K562 (cell line): ENCODE data around the gene DLGAP3. TPM values are rescaled to one million over a fixed set of nuclear protein-coding genes. Genes with fewer than 3 reads are reported as not detected.

ENCODE experiments used
- AFF4 ChIP-seq: sonication (generic); formaldehyde crosslinking; IDR thresholded peaks from 2 replicates; pipeline ENCODE4 v1.8.0; 2023; ENCODE audit warnings: mild to moderate bottlenecking, missing genetic modification reagents
- CREB3 ChIP-seq: fragments of 450-650 bp; conservative IDR thresholded peaks from 2 replicates; pipeline ENCODE4 v1.6.1; 2016; ENCODE audit warnings: missing genetic modification characterization, low read depth, mild to moderate bottlenecking, missing compliant biosample characterization, moderate library complexity
- ESRRB ChIP-seq: fragments of 250-450 bp; sonication (Bioruptor Pico); IDR thresholded peaks from 2 replicates; pipeline ENCODE4 v1.5.0; 2020; ENCODE audit warnings: mild to moderate bottlenecking, moderate library complexity, borderline replicate concordance
- FOXA1 ChIP-seq: fragments of 450-650 bp; IDR thresholded peaks from 2 replicates; pipeline ENCODE4 v1.6.1; 2016; ENCODE audit warnings: mild to moderate bottlenecking, borderline replicate concordance
- IFI16 ChIP-seq: fragments of 250-450 bp; sonication (Bioruptor Pico); IDR thresholded peaks from 2 replicates; pipeline ENCODE4 v2.1.2; 2022; ENCODE audit warnings: mild to moderate bottlenecking, inconsistent platforms
- MTA1 ChIP-seq: fragments of 450-650 bp; IDR thresholded peaks from 2 replicates; pipeline ENCODE4 v1.6.1; 2017; ENCODE audit warnings: borderline replicate concordance
- PML ChIP-seq: IDR thresholded peaks from 2 replicates; pipeline ENCODE4 v1.6.1; 2012; ENCODE audit warnings: low read length, inconsistent platforms
- POLR2G ChIP-seq: fragments of 200-400 bp; formaldehyde crosslinking; IDR thresholded peaks from 2 replicates; pipeline ENCODE4 v1.6.1; 2017; ENCODE audit warnings: low read depth, mild to moderate bottlenecking, antibody characterized with exemption, low read length, moderate library complexity
- USF1 ChIP-seq: sonication (generic); formaldehyde crosslinking; IDR thresholded peaks from 2 replicates; pipeline ENCODE4 v1.9.0; 2022; ENCODE audit warnings: mild to moderate bottlenecking, missing genetic modification reagents
- YY1 ChIP-seq, 3 experiments: IDR thresholded peaks; 2 replicates each; pipeline ENCODE4 v1.6.1; 2011; ENCODE audit warnings: low read length in 2 of 3, mild to moderate bottlenecking in 2 of 3, moderate library complexity in 2 of 3, borderline replicate concordance in 1 of 3, control low read depth in 1 of 3, low read depth in 1 of 3; ENCODE audit not compliant: insufficient read depth in 3 of 3, insufficient replicate concordance in 2 of 3, control insufficient read depth in 1 of 3, insufficient read length in 1 of 3; ENCODE audit errors: extremely low read depth in 1 of 3
- ZBTB17 ChIP-seq: fragments of 450-650 bp; formaldehyde crosslinking; IDR thresholded peaks from 2 replicates; pipeline ENCODE4 v1.4.0; 2020; ENCODE audit warnings: mild to moderate bottlenecking
- polyA plus RNA-seq, 8 experiments: library from polyadenylated mRNA; depleted of rRNA in 4 of 8; stranded (reverse) in 5 of 8; unstranded in 3 of 8; fragments of >200 nt; fragmentation: Nextera tagmentation in 2 of 8; fragmentation: Illumina TruSeq in 1 of 8; extraction: Ambion mirVana in 2 of 8; extraction: Trizol in 1 of 8; gene quantifications; 2 replicates each; pipeline versions ENCODE4 v1.2.1 to v1.2.3, GENCODE V29; 2011 to 2014; ENCODE audit warnings: inconsistent platforms in 1 of 8, missing spikeins in 1 of 8
- total RNA-seq, 7 experiments: library from RNA; depleted of rRNA in 6 of 7; stranded (reverse); fragments of >200 nt in 6 of 7; fragmentation: Illumina TruSeq in 2 of 7; extraction: Trizol in 2 of 7; gene quantifications; 2 replicates each; pipeline versions ENCODE4 v1.2.1 to v1.2.3, GENCODE V29; 2011 to 2021; ENCODE audit warnings: low replicate concordance in 1 of 7

Gene DLGAP3
- total and polyA plus RNA-seq, 9 of the 15 experiments (the other 6 are each of a cell fraction or from before 2014, with no cell fraction given), result 0.01 to 0.16 (median 0.07) TPM; not detected in 6

GRCh38 chr1:34843392-34844251 lies 85.8 kb downstream of the DLGAP3 start (continued):
- TF ChIP-seq PML (peak; percentile 96), AFF4 (CRISPR knock-in tag) (no peak), POLR2G (no peak), ESRRB (CRISPR knock-in tag) (no peak), YY1 (IDR thresholded peaks at IDR 0.05; ENCODE audit: borderline replicate concordance in 1 of 3, control insufficient read depth in 1 of 3, extremely low read depth in 1 of 3, insufficient read depth in 3 of 3, insufficient read length in 1 of 3, insufficient replicate concordance in 2 of 3, low read depth in 1 of 3, low read length in 2 of 3) (no peak), MTA1 (peak; percentile 65), USF1 (peak; percentile 68), FOXA1 (no peak), ZBTB17 (CRISPR knock-in tag) (0 out of 2 replicates have a peak, but pooled peaks have one; percentile 20), CREB3 (tag) (0 out of 2 replicates have a peak, but pooled peaks have one; percentile 75), IFI16 (CRISPR knock-in tag) (no peak)
- TF ChIP-seq, all 486 proteins: peak for 169
